Islet precursor cell (in vitro differentiated cells): Measurements from ENCODE around the gene TAX1BP3.

Source experiments
- DNase-seq: peaks from one replicate; pipeline ENCODE4 v3.0.0-alpha.2; 2018

TAX1BP3 gene

DNA sequence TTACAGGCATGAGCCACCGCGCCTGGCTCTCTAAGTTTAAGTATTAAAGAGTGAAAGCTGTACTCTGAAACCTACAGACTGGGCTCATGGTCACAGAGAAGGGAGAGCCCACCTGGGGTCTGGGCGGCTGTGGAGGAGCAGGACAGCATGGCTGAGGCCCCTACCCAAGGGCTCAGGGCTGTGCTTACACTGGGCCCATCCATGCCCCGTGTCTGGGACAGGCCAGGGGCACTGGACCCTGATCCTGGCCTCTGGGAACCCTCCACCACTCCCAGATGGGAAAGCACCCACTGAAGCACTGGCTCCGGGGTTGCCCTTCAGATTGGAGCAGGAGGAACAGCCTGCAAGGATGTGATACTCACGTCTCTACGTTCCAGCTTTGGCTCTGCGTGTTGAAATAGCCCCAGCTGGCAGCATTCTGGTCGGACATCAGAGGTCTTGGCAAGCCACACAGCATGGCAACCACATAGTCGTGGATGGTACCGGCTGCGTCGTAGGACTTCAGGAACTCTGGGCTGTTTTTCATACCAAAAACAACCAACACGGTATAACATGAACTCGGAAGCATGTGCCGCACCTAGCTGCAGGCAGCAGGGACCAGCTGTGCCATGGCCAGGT lies 45.3 kb downstream of the TAX1BP3 start:
- DNase-seq, result no peak

DNA sequence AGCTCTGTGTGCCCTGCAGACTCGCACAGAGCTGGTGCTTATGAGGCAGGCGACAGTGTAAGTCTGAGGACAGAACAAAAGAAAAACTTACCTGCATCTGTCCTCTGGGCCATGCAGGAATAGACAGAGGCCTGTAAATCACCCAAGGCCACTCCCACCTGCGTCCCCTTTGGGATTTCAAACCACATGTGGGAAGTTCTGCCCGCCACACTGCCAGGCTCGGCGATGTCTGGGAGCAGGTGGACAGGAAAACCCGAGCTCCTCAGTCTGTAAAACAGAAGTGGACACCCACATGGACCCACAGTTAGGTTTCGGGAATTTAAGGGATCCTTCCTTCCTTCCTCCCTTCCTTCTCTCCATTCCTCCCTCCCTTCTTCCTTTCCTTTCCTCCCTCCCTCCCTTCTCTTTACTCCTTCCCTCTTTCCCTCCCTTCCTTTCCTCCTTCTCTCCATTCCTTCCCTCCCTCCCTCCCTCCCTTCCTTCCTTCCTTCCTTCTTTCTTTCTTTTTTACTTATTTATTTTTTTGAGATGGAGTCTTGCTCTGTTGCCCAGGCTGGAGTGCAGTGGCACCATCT lies 47.1 kb downstream of the TAX1BP3 start:
- DNase-seq, result no peak

DNA sequence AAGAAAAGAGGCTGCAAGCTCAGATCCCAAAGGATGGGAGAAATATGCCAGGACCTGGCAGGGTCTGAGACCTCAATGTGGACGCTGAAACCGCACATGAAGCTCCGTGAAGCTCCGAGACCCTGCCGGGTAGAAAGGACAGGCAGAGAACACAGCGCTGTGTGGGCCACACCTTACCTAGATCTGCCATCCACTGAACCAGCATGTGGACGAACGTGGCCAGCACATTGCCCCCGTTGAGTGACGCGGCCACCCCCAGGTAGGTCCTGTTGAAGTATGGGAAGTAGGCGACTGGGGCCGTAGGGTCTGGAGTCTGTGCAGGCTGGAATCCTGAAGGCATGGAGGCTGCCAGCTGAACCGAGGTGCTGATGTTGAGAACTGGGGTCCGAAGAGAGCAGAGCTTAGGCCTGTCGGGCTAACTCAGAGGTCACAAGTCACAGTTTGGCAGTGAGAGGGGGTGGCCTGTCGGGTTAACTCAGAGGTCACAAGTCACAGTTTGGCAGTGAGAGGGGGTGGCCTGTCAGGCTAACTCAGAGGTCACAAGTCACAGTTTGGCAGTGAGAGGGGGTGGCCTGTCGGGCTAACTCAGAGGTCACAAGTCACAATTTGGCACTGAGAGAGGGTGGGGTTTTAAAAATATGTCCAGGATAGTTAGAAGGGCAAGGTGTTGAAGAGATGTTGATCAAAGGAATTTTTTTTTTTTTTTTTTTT lies 53.1 kb downstream of the TAX1BP3 start:
- no peak for DNase-seq

DNA sequence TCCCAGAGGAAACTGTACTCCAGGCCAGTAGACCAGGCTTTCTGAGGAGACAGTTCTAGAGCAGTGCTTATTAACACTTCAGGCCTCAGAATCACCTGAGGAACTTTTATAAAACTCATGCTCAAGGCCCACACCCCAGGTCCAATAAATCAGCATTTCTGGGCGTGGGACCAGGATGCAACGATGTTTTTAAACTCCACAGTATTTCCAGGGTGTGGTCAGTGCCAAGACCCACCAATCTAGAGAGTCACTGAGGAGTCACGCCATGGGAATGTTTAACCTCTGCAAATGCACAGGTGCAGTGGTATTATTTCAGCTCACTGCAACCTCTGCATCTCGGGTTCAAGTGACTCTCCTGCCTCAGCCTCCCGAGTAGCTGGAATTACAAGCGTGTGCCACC lies 55.3 kb downstream of the TAX1BP3 start:
- DNase-seq, result no peak
